GM12865 (cell line): ENCODE data around the gene RADX.

Source experiments
- DNase-seq: peaks from one replicate; pipeline ENCODE4 v3.0.0; 2010; ENCODE audit warnings: low read depth
- H3K4me3 ChIP-seq: 2 replicates; pipeline ENCODE4 v1.5.1; 2011; ENCODE audit warnings: mild to moderate bottlenecking, low read depth, low read length, control low read depth
- TF ChIP-seq, protein P1 (sequence below): IDR thresholded peaks from 2 replicates; pipeline ENCODE4 v1.5.1; 2011; ENCODE audit warnings: low read length, control low read depth, low read depth, inconsistent platforms; ENCODE audit not compliant: insufficient read depth; ENCODE audit errors: missing control alignments

The RADX gene, protein sequence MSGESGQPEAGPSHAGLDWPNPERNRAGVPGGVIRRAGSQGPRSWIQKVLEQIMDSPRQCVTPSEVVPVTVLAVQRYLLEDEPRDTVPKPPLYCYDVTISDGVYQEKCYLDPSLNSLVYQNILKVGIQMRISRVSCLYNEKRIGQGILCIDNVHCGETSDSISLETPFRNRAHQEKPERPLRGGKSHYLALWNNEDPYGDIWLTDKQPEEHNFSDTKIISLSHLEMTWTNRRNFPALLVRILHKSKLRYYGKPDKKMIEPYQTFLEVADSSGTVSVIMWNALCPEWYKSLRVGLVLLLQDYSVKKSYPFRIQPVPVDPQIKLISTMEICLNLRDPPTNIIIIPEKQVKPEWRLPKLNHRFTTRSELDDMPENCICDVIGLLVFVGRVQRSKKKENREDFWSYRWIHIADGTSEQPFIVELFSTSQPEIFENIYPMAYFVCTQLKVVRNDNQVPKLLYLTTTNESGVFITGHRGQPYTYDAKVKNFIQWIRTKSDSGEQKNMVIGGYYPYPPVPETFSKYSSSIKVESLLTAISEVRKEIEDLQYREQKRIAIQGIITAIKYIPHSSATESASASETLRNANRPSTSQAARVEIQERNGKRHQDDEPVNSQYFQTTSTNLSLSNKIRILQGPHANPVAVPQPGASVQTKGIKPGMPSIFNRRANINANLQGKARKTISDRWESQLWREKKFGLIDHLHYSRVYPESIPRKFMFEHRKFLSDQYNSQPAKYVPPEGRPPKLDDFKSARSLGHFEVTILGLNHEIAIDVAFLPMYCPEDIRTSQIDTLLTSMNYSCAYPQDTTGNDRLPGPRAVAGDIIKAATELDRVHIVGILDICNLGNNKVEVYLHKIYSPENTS

DNA sequence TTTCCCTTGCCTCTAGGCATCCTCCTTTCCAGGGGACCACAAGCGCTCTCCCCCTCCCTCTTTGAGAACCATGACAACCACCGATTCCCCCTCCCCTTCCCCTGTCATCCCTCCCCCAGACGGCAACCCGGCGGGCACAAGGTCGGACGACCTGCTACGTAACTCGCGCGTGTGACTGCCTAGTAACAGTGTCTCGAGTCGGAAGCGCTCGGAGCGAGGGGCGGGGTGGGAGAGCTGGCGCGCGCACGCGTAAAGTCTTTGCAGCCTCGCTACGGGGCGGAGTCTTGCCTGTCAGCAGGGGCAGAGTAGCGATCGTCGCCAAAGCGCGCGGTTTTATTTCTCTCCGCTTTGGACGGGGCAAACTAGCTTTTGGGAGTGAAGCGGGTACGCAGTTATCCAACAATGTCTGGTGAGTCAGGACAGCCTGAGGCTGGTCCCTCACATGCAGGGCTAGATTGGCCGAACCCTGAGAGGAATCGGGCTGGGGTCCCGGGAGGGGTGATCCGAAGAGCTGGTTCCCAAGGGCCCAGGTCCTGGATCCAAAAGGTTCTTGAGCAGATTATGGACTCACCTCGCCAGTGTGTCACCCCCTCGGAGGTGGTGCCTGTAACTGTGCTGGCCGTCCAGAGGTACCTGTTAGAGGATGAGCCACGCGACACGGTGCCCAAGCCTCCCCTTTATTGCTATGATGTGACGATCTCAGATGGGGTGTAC, at the start of gene RADX:
Gene RADX, plus strand, starts transcription at position 300 of the 714 bp plus-strand sequence. Its CDS starts 103 bp downstream, at position 403.
- TF ChIP-seq, protein P1, sequence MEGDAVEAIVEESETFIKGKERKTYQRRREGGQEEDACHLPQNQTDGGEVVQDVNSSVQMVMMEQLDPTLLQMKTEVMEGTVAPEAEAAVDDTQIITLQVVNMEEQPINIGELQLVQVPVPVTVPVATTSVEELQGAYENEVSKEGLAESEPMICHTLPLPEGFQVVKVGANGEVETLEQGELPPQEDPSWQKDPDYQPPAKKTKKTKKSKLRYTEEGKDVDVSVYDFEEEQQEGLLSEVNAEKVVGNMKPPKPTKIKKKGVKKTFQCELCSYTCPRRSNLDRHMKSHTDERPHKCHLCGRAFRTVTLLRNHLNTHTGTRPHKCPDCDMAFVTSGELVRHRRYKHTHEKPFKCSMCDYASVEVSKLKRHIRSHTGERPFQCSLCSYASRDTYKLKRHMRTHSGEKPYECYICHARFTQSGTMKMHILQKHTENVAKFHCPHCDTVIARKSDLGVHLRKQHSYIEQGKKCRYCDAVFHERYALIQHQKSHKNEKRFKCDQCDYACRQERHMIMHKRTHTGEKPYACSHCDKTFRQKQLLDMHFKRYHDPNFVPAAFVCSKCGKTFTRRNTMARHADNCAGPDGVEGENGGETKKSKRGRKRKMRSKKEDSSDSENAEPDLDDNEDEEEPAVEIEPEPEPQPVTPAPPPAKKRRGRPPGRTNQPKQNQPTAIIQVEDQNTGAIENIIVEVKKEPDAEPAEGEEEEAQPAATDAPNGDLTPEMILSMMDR: no peak
- DNase-seq: peak; percentile 92
- H3K4me3 ChIP-seq: peak within 1 kb of the TSS; percentile 67

DNA sequence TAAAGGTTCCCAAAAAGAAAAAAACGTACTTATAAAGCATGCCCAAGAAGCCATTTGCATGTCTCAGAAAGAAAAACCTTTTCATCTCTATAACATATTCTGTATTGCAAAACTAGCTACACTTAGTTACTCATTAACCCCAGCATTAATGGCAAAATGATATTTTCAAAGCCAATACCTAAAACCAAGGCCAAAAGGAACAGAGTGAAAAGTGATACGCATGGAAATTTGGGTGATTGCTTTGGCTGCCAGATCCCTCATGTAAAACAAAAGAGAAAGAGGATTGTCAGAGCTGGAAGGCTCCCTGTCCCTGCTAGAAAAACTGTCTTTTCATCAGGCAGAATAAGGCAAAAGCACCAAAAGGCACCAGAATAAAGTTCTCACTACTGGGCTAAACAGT, 46.8 kb upstream of the RADX start:
- TF ChIP-seq, protein P1: no peak
- DNase-seq: no peak
- no peak overlapping the region for H3K4me3 ChIP-seq

DNA sequence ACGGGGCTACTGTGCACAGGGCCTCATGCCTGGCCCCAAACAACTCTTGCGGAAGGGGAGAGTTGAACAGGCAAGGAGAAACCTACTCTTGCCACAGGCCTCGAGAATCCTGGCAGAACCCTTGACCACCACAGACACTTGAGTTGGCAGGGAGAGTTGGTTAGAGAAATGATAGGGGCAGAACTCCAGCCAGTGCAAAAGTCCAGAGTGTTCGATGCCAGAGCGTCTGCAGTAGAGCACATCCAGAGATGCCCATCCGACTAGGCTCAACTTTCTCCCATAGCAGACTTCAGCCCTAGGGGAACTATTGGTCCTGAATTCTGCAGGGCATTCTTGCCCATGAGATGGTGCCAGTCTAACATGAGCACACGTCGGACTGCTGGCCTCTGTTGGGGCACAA, 45.4 kb upstream of the RADX start:
- no peak for DNase-seq
- TF ChIP-seq, protein P1: no peak
- no peak overlapping the region for H3K4me3 ChIP-seq

DNA sequence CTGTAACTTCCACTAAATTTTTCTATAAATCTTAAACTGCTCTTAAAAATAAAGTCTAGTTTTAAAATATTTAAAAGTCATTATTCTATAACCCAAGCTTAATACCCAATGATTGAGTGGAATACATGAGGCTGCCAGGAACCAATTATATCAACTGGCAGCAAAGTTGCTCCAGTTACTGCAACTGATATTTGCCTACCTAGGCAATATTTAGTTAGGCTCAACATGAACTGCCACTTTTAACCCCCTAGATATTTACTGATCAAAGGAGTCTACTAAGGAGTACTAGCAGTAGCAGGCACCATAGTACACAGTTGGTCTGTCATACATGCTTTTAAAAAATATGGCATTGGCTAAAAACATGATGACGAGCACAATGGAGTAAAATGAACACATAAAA, 29.9 kb upstream of the RADX start:
- no peak for DNase-seq
- H3K4me3 ChIP-seq: no peak overlapping the region
- TF ChIP-seq, protein P1: no peak

DNA sequence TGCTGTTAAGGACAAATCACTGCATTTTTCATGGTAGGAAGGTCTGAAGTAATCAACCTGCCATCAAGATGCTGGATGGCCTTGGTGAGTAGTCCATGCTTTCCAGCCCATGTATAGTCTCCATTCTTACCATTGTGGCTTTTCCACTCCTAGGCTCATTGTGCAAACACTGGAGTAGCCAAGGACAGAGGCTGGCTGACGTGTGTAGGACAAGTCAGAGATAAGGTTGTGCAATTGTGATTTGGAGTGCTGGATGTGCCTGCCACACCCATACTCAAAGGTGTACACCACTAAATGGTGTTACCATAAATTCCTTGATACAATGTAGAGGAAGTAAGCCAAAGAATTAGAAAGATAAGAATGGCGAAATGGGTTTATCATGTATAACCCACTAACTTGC, 26.3 kb upstream of the RADX start:
- no peak overlapping the region for H3K4me3 ChIP-seq
- TF ChIP-seq, protein P1: no peak
- DNase-seq: no peak

DNA sequence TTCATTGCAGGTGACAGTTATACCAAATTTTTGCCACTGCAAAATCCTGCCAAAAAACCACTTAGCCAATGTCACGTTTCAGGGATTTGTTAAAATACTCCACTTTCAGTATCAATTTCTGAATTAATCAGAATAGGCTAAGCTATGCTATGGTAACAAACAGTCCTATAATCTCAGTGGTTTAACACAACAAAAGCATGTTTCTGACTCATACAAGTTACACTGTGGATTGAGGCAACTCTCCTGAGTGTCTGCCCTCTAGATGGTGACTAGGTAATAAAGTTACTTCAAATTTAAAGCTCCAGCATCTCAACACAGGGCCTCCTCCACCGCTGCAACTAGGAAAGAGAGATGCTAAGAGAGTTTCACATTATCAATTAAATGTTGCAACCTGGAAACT, 23.0 kb upstream of the RADX start:
- TF ChIP-seq, protein P1: no peak
- DNase-seq: peak; percentile 20
- H3K4me3 ChIP-seq: no peak overlapping the region
